AG10803 (cell line): Measurements from ENCODE around the gene PLK4.

Experiments
- DNase-seq: peaks from one replicate; pipeline ENCODE4 v3.0.0; 2010; ENCODE audit warnings: low read depth
- H3K4me3 ChIP-seq: 2 replicates; pipeline ENCODE4 v1.5.1; 2011; ENCODE audit warnings: mild to moderate bottlenecking, low read length, control low read depth
- TF ChIP-seq, protein P1 (sequence below): conservative IDR thresholded peaks from 2 replicates; pipeline ENCODE4 v1.5.1; 2011; ENCODE audit warnings: mild to moderate bottlenecking, low read length, control low read depth, inconsistent platforms

Gene PLK4

DNA sequence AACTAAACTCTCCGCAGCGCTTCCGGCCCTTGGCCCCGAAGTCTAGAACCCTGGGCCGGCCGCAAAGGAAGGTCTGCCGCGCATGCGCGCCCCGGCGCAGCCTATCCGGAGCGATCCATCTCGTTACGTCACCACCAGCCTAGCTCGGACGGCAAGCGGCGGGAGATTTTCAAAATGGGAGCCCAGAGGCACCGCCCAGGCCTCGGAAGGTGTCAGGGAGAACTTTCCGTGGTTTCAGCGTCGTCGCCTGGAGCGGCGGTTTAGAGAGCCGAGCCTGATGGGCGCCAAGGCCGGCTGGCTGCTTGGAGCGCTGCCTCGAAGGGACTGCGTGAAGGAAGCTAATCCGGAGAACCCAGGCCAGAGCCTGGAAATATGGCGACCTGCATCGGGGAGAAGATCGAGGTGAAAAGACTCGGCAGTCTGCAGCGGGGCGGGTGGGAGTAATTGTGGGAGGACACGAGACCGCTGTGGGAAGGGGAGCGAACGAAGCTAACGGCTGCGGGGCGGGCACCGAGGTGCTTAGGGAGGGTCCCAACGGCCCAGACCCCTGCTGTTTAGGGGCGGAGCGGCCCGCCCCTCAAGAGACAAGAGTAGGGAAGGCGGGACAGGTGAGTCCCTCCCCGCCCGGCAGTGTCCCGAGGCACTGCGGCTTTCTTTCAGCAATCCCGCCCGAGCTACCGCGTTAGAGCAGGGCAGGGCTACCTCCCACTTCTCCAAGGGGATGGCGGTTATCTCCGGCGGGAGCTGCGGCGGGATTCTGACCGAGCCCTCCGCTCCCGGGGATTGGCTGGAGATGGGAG, at the start of gene PLK4:
TSS of gene PLK4 (plus strand) at position 131 of the 800 bp plus-strand sequence. CDS start at position 373, 242 bp downstream.
- TF ChIP-seq, protein P1, sequence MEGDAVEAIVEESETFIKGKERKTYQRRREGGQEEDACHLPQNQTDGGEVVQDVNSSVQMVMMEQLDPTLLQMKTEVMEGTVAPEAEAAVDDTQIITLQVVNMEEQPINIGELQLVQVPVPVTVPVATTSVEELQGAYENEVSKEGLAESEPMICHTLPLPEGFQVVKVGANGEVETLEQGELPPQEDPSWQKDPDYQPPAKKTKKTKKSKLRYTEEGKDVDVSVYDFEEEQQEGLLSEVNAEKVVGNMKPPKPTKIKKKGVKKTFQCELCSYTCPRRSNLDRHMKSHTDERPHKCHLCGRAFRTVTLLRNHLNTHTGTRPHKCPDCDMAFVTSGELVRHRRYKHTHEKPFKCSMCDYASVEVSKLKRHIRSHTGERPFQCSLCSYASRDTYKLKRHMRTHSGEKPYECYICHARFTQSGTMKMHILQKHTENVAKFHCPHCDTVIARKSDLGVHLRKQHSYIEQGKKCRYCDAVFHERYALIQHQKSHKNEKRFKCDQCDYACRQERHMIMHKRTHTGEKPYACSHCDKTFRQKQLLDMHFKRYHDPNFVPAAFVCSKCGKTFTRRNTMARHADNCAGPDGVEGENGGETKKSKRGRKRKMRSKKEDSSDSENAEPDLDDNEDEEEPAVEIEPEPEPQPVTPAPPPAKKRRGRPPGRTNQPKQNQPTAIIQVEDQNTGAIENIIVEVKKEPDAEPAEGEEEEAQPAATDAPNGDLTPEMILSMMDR = no peak
- H3K4me3 ChIP-seq = peak within 1 kb of the TSS; percentile 91
- peak; percentile 92 for DNase-seq

DNA sequence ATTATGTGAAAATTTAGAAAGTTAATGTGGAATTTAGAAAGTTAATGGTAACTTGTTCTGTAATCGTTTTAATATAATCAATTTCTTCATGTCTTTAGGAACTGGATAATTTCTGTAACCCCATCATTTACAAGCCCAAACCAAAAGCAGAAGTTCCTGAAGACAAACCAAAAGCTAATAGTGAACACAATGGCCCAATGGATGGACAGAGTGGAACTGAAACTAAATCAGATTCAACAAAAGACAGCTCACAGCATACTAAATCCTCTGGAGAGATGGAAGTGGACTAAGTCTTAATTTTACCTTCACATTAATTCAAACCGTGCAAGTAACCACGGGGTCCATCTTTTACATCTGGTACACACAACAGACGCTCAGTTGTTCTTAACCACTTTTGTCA, 48.1 kb upstream of the PLK4 start:
- no peak for DNase-seq
- TF ChIP-seq, protein P1 = no peak
- H3K4me3 ChIP-seq = no peak overlapping the region

DNA sequence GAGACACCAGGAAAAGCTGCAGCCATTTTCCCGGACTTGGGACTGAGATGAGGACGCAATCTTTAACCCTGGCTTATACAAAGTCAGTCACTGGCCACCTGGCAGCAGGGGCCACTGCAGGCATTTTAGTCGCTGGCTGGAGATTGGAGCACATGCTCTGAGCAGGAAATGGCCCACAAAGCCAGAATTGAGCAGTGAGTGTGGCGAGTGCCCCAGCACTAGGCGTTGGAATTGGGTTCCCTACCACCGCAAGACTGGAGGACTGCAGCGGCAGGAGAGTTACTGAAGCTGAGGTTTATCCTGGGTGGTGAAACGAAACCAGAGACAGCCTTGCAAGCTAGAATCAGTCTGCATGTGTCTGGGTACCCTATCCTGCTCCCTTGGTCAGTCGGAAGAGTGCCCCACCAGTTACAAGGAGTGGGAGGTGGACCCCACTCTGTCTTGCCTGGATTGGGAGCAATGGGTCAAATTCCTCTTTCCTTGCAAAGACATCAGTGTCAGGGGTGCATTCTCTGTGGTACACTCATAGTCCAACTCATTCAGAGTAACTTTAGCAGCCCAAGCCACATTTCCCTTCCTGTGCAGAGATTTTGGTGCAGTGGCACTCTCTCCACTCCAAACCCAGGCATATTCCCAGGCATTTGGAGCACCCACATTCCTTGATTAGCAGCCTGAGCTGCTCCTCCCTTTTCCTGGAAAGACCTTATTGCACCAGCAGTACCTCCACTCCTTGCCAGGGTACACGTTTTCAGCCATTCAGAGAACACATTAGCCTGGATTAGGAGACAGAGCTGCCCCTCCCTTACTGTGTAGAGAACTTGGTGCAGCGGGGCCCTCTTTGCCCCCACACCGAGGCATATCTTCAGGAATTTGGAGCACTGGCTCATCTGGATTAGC, 36.7 kb upstream of the PLK4 start:
- no peak overlapping the region for H3K4me3 ChIP-seq
- no peak for DNase-seq
- TF ChIP-seq, protein P1 = no peak

DNA sequence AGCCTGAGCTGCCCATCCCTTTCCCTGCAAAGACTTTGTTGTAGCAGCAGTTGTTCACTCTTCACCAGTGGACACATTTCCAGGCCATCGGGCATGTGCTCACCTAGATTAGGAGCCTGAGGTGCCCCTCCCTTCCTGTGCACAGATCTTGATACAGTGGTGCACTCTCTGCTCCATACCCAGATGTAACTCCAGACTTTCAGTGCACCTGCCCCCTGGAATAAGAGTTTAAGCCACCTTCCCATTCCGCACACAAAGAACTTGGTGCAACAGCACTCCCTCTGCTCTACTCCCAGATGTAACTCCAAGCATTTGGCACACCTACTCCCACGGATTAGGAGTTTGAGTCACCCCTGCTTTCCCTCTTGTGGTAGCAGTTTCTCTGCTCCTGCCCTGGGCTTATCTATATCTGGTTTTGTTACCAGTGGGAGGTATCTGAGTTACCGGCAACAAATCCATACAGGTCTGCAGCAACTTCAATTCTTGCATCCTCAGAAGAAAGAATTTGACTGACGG, 36.0 kb upstream of the PLK4 start:
- DNase-seq = no peak
- no peak overlapping the region for H3K4me3 ChIP-seq
- TF ChIP-seq, protein P1 = no peak

DNA sequence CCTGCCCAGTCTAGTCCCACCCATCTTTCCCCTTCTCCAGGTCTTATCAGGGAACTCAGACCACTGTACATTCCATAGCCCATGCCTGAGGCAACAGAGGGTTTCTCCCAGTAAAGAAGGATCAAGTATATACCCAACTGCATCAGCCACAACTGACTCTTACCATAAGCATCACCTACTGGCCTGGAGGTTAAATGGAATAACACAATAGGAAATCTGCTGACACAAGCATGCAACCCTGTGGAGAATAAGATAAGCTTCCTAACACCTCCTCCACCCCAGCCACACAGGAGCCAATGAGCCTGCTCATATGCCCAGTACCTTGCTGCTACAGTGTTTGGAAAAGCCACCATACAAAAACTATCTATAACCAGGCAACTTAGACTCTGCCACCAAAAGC, 34.6 kb upstream of the PLK4 start:
- DNase-seq = no peak
- no peak overlapping the region for H3K4me3 ChIP-seq
- TF ChIP-seq, protein P1 = no peak

DNA sequence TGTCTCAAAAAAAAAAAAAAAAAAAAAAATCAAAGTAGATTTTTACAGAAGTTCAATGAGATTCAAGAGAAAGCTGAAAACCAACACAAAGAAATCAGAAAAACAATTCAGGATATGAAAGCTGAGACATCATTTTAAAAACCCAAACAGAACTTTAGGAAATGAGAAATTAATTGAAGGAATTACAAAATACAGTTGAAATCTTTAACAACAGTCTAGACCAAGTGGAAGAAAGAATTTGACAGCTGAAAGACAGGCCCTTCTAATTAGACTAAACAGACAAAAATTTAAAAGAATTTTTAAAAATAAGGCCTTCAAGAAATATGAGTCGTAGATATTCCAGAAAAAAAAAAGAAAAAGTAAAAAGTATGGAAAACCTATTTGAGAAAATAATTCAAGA, 33.9 kb upstream of the PLK4 start:
- H3K4me3 ChIP-seq = no peak overlapping the region
- TF ChIP-seq, protein P1 = no peak
- no peak for DNase-seq
